IMR-90 (cell line): ENCODE results near the gene ATP11A. TPM values are rescaled to one million over a fixed set of nuclear protein-coding genes. Genes with fewer than 3 reads are reported as not detected.

Experiments used
- ATAC-seq: fragments of 200-7000 bp; cut with Tn5 transposase; 2 replicates; pipeline ENCODE4 v1.9.1; 2020; ENCODE audit warnings: low read depth, mild to moderate bottlenecking, moderate library complexity
- BruUV-seq: library from RNA; stranded (reverse); fragments of 400-500 nt; replicated peaks from 2 replicates; lab custom pipeline; 2021; lab: Mats Ljungman, UMichigan
- CTCF ChIA-PET: fragments of 300-600 bp; formaldehyde crosslinking; extraction: SDS; loops from one replicate; lab custom pipeline; 2021; ENCODE audit warnings: antibody characterized with exemption; lab: Yijun Ruan, JAX
- POLR2A ChIA-PET: fragments of 300-600 bp; sonication (Branson Sonifier 250); formaldehyde crosslinking; loops from one replicate; lab custom pipeline; 2022; ENCODE audit warnings: antibody characterized with exemption; ENCODE audit not compliant: unreplicated experiment; lab: Charles Lee
- DNase-seq: peaks from one replicate; pipeline ENCODE4 v3.0.0; 2013
- H2AFZ ChIP-seq: replicated peaks from 2 replicates; pipeline ENCODE3; 2013; ENCODE audit warnings: low read length, mild to moderate bottlenecking; ENCODE audit not compliant: poor library complexity
- H2AK5ac ChIP-seq: 2 replicates; pipeline ENCODE4 v1.6.1; 2013; ENCODE audit warnings: low read depth, low read length, inconsistent platforms
- H2AK9ac ChIP-seq: replicated peaks from 2 replicates; pipeline ENCODE3; 2013; ENCODE audit warnings: mild to moderate bottlenecking, low read depth, low read length, moderate library complexity; ENCODE audit not compliant: poor library complexity
- H2BK120ac ChIP-seq: 2 replicates; pipeline ENCODE4 v1.6.1; 2013; ENCODE audit warnings: low read depth, low read length, inconsistent platforms
- H2BK15ac ChIP-seq: 3 replicates; pipeline ENCODE4 v1.6.1; 2013; ENCODE audit warnings: low read depth, low read length, inconsistent platforms
- H2BK20ac ChIP-seq: 2 replicates; pipeline ENCODE4 v1.6.1; 2013; ENCODE audit warnings: low read depth, mild to moderate bottlenecking, inconsistent platforms, low read length, moderate library complexity
- H2BK5ac ChIP-seq: 2 replicates; pipeline ENCODE4 v1.6.1; 2013; ENCODE audit warnings: mild to moderate bottlenecking, low read depth, low read length, inconsistent platforms; ENCODE audit not compliant: poor library complexity, severe bottlenecking
- H3K14ac ChIP-seq: replicated peaks from 2 replicates; pipeline ENCODE4 v1.6.1; 2013; ENCODE audit warnings: low read depth, low read length, inconsistent platforms
- H3K18ac ChIP-seq: 2 replicates; pipeline ENCODE4 v1.6.1; 2013; ENCODE audit warnings: low read depth, low read length, control low read depth
- H3K23ac ChIP-seq: 2 replicates; pipeline ENCODE4 v1.6.1; 2013; ENCODE audit warnings: low read depth, low read length, inconsistent platforms
- H3K27ac ChIP-seq: 2 replicates; pipeline ENCODE4 v1.5.1; 2013; ENCODE audit warnings: mild to moderate bottlenecking, control low read depth, low read length; ENCODE audit not compliant: insufficient read depth
- H3K27me3 ChIP-seq: 2 replicates; pipeline ENCODE4 v1.6.1; 2013; ENCODE audit warnings: low read length; ENCODE audit not compliant: control insufficient read depth, insufficient read depth
- H3K36me3 ChIP-seq: 2 replicates; pipeline ENCODE4 v1.6.1; 2013; ENCODE audit warnings: low read length, mixed read lengths; ENCODE audit not compliant: control insufficient read depth, insufficient read depth
- H3K4ac ChIP-seq: 2 replicates; pipeline ENCODE4 v1.6.1; 2013; ENCODE audit warnings: low read depth, low read length, inconsistent platforms
- H3K4me1 ChIP-seq: 2 replicates; pipeline ENCODE4 v1.6.1; 2013; ENCODE audit warnings: low read length, mixed read lengths; ENCODE audit not compliant: control insufficient read depth, insufficient read depth
- H3K4me2 ChIP-seq: 2 replicates; pipeline ENCODE4 v1.6.1; 2013; ENCODE audit warnings: low read depth, mild to moderate bottlenecking, control low read depth, low read length, moderate library complexity
- H3K4me3 ChIP-seq: 2 replicates; pipeline ENCODE4 v1.5.1; 2013; ENCODE audit warnings: low read depth, mild to moderate bottlenecking, control low read depth, low read length, moderate library complexity; ENCODE audit not compliant: insufficient read depth
- H3K56ac ChIP-seq: 2 replicates; pipeline ENCODE4 v1.6.1; 2013; ENCODE audit warnings: low read length, inconsistent platforms; ENCODE audit not compliant: insufficient read depth; ENCODE audit errors: extremely low read depth
- H3K79me1 ChIP-seq, 2 experiments: 2 replicates each; pipeline ENCODE4 v1.6.1; 2013; ENCODE audit warnings: low read length in 2 of 2, inconsistent platforms in 1 of 2, low read depth in 1 of 2
- H3K9ac ChIP-seq: 2 replicates; pipeline ENCODE4 v1.6.1; 2013; ENCODE audit warnings: low read depth, low read length, control low read depth
- H3K9me1 ChIP-seq: 2 replicates; pipeline ENCODE4 v1.6.1; 2013; ENCODE audit warnings: low read length, inconsistent platforms; ENCODE audit not compliant: insufficient read depth
- H3K9me3 ChIP-seq: 2 replicates; pipeline ENCODE4 v1.6.1; 2013; ENCODE audit warnings: low read length; ENCODE audit not compliant: control insufficient read depth, insufficient read depth
- H4K20me1 ChIP-seq: 2 replicates; pipeline ENCODE4 v1.6.1; 2013; ENCODE audit warnings: low read length, inconsistent platforms; ENCODE audit not compliant: insufficient read depth
- H4K5ac ChIP-seq: 2 replicates; pipeline ENCODE4 v1.6.1; 2013; ENCODE audit warnings: mild to moderate bottlenecking, low read depth, low read length, control low read depth
- H4K8ac ChIP-seq, 2 experiments: 2 replicates each; pipeline ENCODE4 v1.6.1; 2013; ENCODE audit warnings: low read depth in 2 of 2, low read length in 2 of 2, control low read depth in 1 of 2, inconsistent platforms in 1 of 2
- H4K91ac ChIP-seq: 2 replicates; pipeline ENCODE4 v1.6.1; 2013; ENCODE audit warnings: low read depth, low read length, inconsistent platforms; ENCODE audit not compliant: insufficient read depth
- BHLHE40 ChIP-seq: fragments of 150-350 bp; IDR thresholded peaks from 2 replicates; pipeline ENCODE4 v1.6.1; 2016; ENCODE audit warnings: mild to moderate bottlenecking, low read depth, low read length
- CEBPB ChIP-seq: IDR thresholded peaks from 2 replicates; pipeline ENCODE4 v1.6.1; 2012; ENCODE audit warnings: low read depth, low read length, improper control_type of control experiment
- CHD1 ChIP-seq: IDR thresholded peaks from 2 replicates; pipeline ENCODE4 v1.6.1; 2012; ENCODE audit warnings: low read depth, low read length, improper control_type of control experiment
- CTCF ChIP-seq: conservative IDR thresholded peaks from 2 replicates; pipeline ENCODE4 v1.5.1; 2012; ENCODE audit warnings: mild to moderate bottlenecking, low read depth, low read length, improper control_type of control experiment
- ELK1 ChIP-seq: fragments of 150-350 bp; IDR thresholded peaks from 2 replicates; pipeline ENCODE4 v1.6.1; 2016; ENCODE audit warnings: low read depth, mild to moderate bottlenecking, low read length, moderate library complexity, borderline replicate concordance
- FOS ChIP-seq: fragments of 150-350 bp; IDR thresholded peaks from 2 replicates; pipeline ENCODE4 v1.6.1; 2016; ENCODE audit warnings: low read depth, low read length
- MAFK ChIP-seq: IDR thresholded peaks from 2 replicates; pipeline ENCODE4 v1.6.1; 2012; ENCODE audit warnings: low read depth, low read length, improper control_type of control experiment
- MAZ ChIP-seq: IDR thresholded peaks from 2 replicates; pipeline ENCODE4 v1.6.1; 2012; ENCODE audit warnings: low read depth, mild to moderate bottlenecking, low read length, improper control_type of control experiment, moderate library complexity, borderline replicate concordance
- MXI1 ChIP-seq: IDR thresholded peaks from 2 replicates; pipeline ENCODE4 v1.6.1; 2012; ENCODE audit warnings: low read depth, mild to moderate bottlenecking, low read length, moderate library complexity, borderline replicate concordance
- NFE2L2 ChIP-seq: fragments of 150-350 bp; IDR thresholded peaks from 2 replicates; pipeline ENCODE4 v1.6.1; 2016; ENCODE audit warnings: low read depth, mild to moderate bottlenecking, low read length
- POLR2A ChIP-seq: IDR thresholded peaks from 2 replicates; pipeline ENCODE4 v1.6.1; 2012; ENCODE audit warnings: mild to moderate bottlenecking, low read depth, low read length
- RAD21 ChIP-seq: IDR thresholded peaks from 2 replicates; pipeline ENCODE4 v1.6.1; 2012; ENCODE audit warnings: low read length, improper control_type of control experiment
- RCOR1 ChIP-seq: IDR thresholded peaks from 2 replicates; pipeline ENCODE4 v1.6.1; 2012; ENCODE audit warnings: mild to moderate bottlenecking, low read length, improper control_type of control experiment; ENCODE audit not compliant: insufficient replicate concordance
- RFX5 ChIP-seq: IDR thresholded peaks from 2 replicates; pipeline ENCODE4 v1.8.0; 2012; ENCODE audit warnings: low read depth, mild to moderate bottlenecking, low read length, moderate library complexity
- SMC3 ChIP-seq: fragments of 150-350 bp; IDR thresholded peaks from 2 replicates; pipeline ENCODE4 v1.6.1; 2016; ENCODE audit warnings: low read depth, mild to moderate bottlenecking, antibody characterized with exemption, low read length, moderate library complexity
- USF2 ChIP-seq: fragments of 150-350 bp; IDR thresholded peaks from 2 replicates; pipeline ENCODE4 v1.6.1; 2017; ENCODE audit warnings: mild to moderate bottlenecking, antibody characterized with exemption, low read length, low read depth
- WGBS, 2 experiments: methylation state at CpG; one replicate each; pipeline versions ENCODE4 v1.1.5 to v1.1.7; 2013; ENCODE audit warnings: missing lambda C conversion rate in 2 of 2; ENCODE audit not compliant: insufficient read length in 1 of 2; ENCODE audit errors: extremely low coverage in 2 of 2; 5-methylcytosine and 5-hydroxymethylcytosine counted together
- dilution Hi-C: fragments of 300-500 bp; cut with HindIII; formaldehyde crosslinking; loops from one replicate; pipeline ENCODE4 v1.14.3; 2018; ENCODE audit warnings: low sequenced_read_pairs; ENCODE audit not compliant: unreplicated experiment
- in situ Hi-C: fragments of 300-500 bp; cut with MboI; formaldehyde crosslinking; loops from 3 replicates; pipeline ENCODE4 v1.14.3; 2019; ENCODE audit warnings: low sequenced_read_pairs, inconsistent platforms, mixed read lengths
- intact Hi-C: fragments of 100-400 bp; cut with micrococcal nuclease; formaldehyde crosslinking; loops from 2 replicates; pipeline ENCODE4 v1.10.0; 2022
- polyA plus RNA-seq, 3 experiments: library from polyadenylated mRNA; depleted of rRNA; stranded (reverse); fragments of >200 nt; gene quantifications; 2 replicates each; pipeline ENCODE4 v1.2.3, GENCODE V29; 2012; ENCODE audit warnings: low replicate concordance in 1 of 3
- total RNA-seq: library from RNA; depleted of rRNA; stranded (reverse); fragments of >200 nt; gene quantifications from 2 replicates; pipeline ENCODE4 v1.2.3, GENCODE V29; 2012

ATP11A gene
- total and polyA plus RNA-seq, 2 of the 4 experiments (the other 2 are of a cell fraction): 8.4 to 12.0 TPM

- Histone ChIP-seq H3K27me3 (no peaks in the 10 kb centered on the region), H3K4me2 (no peak overlapping the region), H2AK9ac (no peak overlapping the region), H3K23ac (no peak overlapping the region), H2BK120ac (no peak overlapping the region), H3K9me3 (no peaks in the 10 kb centered on the region), H4K5ac (no peak overlapping the region), H3K9me1 (no peaks in the 10 kb centered on the region), H3K27ac (no peak overlapping the region), H3K9ac (no peak overlapping the region), H4K8ac (no peak overlapping the region), H3K14ac (no peak overlapping the region), H2AFZ (no peak overlapping the region), H3K36me3 (peaks cover 13% of the 10 kb centered on the region; the same call in 1 of the 2 replicates), H3K79me1 (no peaks in the 10 kb centered on the region), H2BK5ac (no peak overlapping the region), H2BK15ac (no peak overlapping the region), H3K18ac (no peak overlapping the region), H4K91ac (no peak overlapping the region), H3K4me3 (no peak overlapping the region), H2BK20ac (no peak overlapping the region), H2AK5ac (no peak overlapping the region), H3K56ac (no peak overlapping the region), H3K4ac (no peak overlapping the region), H4K20me1 (no peaks in the 10 kb centered on the region; the same call in 1 of the 2 replicates), H3K4me1 (no peaks in the 10 kb centered on the region)
- DNase-seq (no peak), ATAC-seq (no peak)
- dilution Hi-C loops (no loop called here), intact Hi-C loops (no loop called here), in situ Hi-C loops (no loop called here)
- 97% methylated on average over 9 of the region's 18 CpGs; no CpG with 5 or more reads in 1 of the 2 experiments for WGBS, 2 experiments
- no TSS peak for BruUV-seq
- POLR2A ChIA-PET: no interaction called here
- TF ChIP-seq CHD1 (no peak), MAZ (no peak), RFX5 (no peak), MXI1 (no peak), CEBPB (no peak), ELK1 (no peak), SMC3 (no peak), FOS (no peak), NFE2L2 (no peak), RAD21 (no peak), MAFK (no peak), BHLHE40 (no peak), RCOR1 (no peak), USF2 (no peak), CTCF (no peak), POLR2A (no peak)
- CTCF ChIA-PET: no interaction called here
Observed at GRCh38 chr13:112867301-112867711, 177.5 kb downstream of the ATP11A start.
